ENCODE measurements around the gene MGST3. TPM values are rescaled to one million over a fixed set of nuclear protein-coding genes. Genes with fewer than 3 reads are reported as not detected.

Gene MGST3
- polyA plus RNA-seq, 3 donors, result 57.9 to 228 (median 189) TPM

GRCh38 chr1:165678509-165678908 lies 47.5 kb downstream of the MGST3 start:
- WGBS (ENCODE audit: insufficient coverage), result 0% methylated on average over 1 of the region's 2 CpGs
- Mint-ChIP-seq H3K4me3 (no peak overlapping the region), H3K36me3 (peaks cover 60 to 75% of the 10 kb centered on the region in 2 donors)

DNA sequence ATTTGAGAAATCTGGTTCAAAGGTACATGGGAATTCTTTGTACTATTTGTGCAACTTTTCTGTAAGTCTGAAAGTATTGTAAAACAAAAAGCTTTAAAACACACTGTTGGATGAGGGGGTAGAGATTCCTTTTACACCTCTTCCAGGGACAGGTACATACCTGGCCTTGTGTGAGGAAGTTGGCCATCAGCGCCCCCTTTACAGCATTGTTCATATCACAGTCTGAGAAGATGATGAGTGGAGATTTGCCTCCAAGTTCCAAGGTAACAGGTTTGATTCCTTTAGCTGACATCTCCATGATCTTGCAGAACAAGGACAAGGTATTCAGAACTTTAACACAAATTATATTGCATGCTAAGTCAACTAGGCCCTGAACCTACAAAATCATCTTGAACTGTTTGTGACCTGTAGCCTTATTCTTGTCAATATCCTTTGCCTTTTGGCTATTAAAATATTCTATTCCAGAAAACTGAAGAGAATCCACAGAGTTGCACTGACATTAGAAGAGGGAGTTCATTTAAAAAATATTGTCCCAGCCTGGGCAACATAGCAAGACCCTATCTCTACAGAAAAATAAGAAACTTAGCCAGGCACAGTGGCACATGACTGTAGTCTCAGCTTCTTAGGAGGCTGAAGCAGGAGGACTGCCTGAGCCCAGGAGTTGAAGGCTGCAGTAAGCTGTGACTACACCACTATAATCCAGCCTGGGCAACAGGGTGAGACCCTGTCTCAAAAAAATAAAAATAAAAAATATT lies 48.4 kb downstream of the MGST3 start:
- H3K4me3 ChIP-seq (replicated peaks in 1 of 3; ENCODE audit: low read depth in 2 of 3, low read length in 3 of 3), result no peak overlapping the region
- no peak overlapping the region for H2AFZ ChIP-seq (ENCODE audit: insufficient read depth, low read depth, low read length, poor library complexity, severe bottlenecking)
- DNase-seq, result no peak
- Mint-ChIP-seq H3K9me3 (peaks cover 0 to 7% (median 0%) of the 10 kb centered on the region in 7 donors), H3K4me3 (no peak overlapping the region), H3K27me3 (ENCODE audit: low read depth in 3 of 3) (no peaks in the 10 kb centered on the region), H3K36me3 (peaks cover 62 to 77% of the 10 kb centered on the region in 2 donors), H3K4me1 (peaks cover 16% of the 10 kb centered on the region), H3K27ac (no peak overlapping the region)
- H3K79me2 ChIP-seq (ENCODE audit: insufficient read depth, low read length), result peaks cover 30% of the 10 kb centered on the region
- no peak overlapping the region for H3K27ac ChIP-seq (ENCODE audit: low read depth in 1 of 2, low read length in 2 of 2)
- intact Hi-C loops (cut with micrococcal nuclease), result no loop called here
- no peak for TF ChIP-seq CTCF (IDR thresholded peaks at IDR 0.05)
- WGBS (ENCODE audit: insufficient coverage), result no CpG with 5 or more reads among the region's 1 CpG
- peaks cover 64 to 75% of the 10 kb centered on the region in 2 donors for H3K36me3 ChIP-seq (replicated peaks in 1 of 2; ENCODE audit: control insufficient read depth in 1 of 2, insufficient read depth in 2 of 2, low read length in 2 of 2)
- H3K4me2 ChIP-seq (replicated peaks; ENCODE audit: extremely low read depth, low read length, poor library complexity, severe bottlenecking), result no peak overlapping the region
- no peaks in the 10 kb centered on the region for H3K9me3 ChIP-seq (replicated peaks in 1 of 2; ENCODE audit: control insufficient read depth in 1 of 2, insufficient read depth in 1 of 2, low read length in 2 of 2)
- H4K20me1 ChIP-seq (ENCODE audit: insufficient read depth, low read length), result no peaks in the 10 kb centered on the region
- no peak overlapping the region for H3K9ac ChIP-seq (ENCODE audit: insufficient read depth, low read length, poor library complexity, severe bottlenecking)
- peaks cover 5 to 6% of the 10 kb centered on the region in 2 donors for H3K4me1 ChIP-seq (ENCODE audit: control insufficient read depth in 1 of 2, insufficient read depth in 2 of 2, low read length in 2 of 2)
- H3K27me3 ChIP-seq (ENCODE audit: control insufficient read depth in 2 of 2, insufficient read depth in 2 of 2, low read length in 2 of 2), result no peaks in the 10 kb centered on the region

More at GRCh38 chr1:165678509-165678908, 47.5 kb downstream of the MGST3 start:
- peaks cover 18% of the 10 kb centered on the region for H3K4me1 Mint-ChIP-seq
- H3K36me3 ChIP-seq (replicated peaks in 1 of 2; ENCODE audit: control insufficient read depth in 1 of 2, insufficient read depth in 2 of 2, low read length in 2 of 2), result peaks cover 61 to 70% of the 10 kb centered on the region in 2 donors
- H3K9me3 ChIP-seq (replicated peaks in 1 of 2; ENCODE audit: control insufficient read depth in 1 of 2, insufficient read depth in 1 of 2, low read length in 2 of 2), result no peaks in the 10 kb centered on the region
- no peaks in the 10 kb centered on the region for H4K20me1 ChIP-seq (ENCODE audit: insufficient read depth, low read length)
- peaks cover 0 to 7% (median 0%) of the 10 kb centered on the region in 7 donors for H3K9me3 Mint-ChIP-seq
- H3K27ac Mint-ChIP-seq, result peak overlapping the region in 1 of 7 donors; percentile 38
- no peak overlapping the region for H3K27ac ChIP-seq (ENCODE audit: low read depth in 1 of 2, low read length in 2 of 2)
- H3K9ac ChIP-seq (ENCODE audit: insufficient read depth, low read length, poor library complexity, severe bottlenecking), result no peak overlapping the region
- no peak overlapping the region for H2AFZ ChIP-seq (ENCODE audit: insufficient read depth, low read depth, low read length, poor library complexity, severe bottlenecking)
- H3K79me2 ChIP-seq (ENCODE audit: insufficient read depth, low read length), result peaks cover 27% of the 10 kb centered on the region
- intact Hi-C loops (cut with micrococcal nuclease), result no loop called here
- no peak overlapping the region for H3K4me3 ChIP-seq (replicated peaks in 1 of 3; ENCODE audit: low read depth in 2 of 3, low read length in 3 of 3)
- H3K4me2 ChIP-seq (replicated peaks; ENCODE audit: extremely low read depth, low read length, poor library complexity, severe bottlenecking), result no peak overlapping the region
- TF ChIP-seq CTCF (IDR thresholded peaks at IDR 0.05), result no peak
- no peaks in the 10 kb centered on the region for H3K27me3 ChIP-seq (ENCODE audit: control insufficient read depth in 2 of 2, insufficient read depth in 2 of 2, low read length in 2 of 2)
- no peaks in the 10 kb centered on the region for H3K27me3 Mint-ChIP-seq (ENCODE audit: low read depth in 3 of 3)
- H3K4me1 ChIP-seq (ENCODE audit: control insufficient read depth in 1 of 2, insufficient read depth in 2 of 2, low read length in 2 of 2), result peaks cover 5 to 15% of the 10 kb centered on the region in 2 donors
- no peak for DNase-seq

Measured in CD14-positive monocyte (primary cell).